GM18909 (cell line): ENCODE data around the gene UGGT2.
"Not testable (repeated sequence)": the region's sequence is repeated elsewhere in the genome, so short reads cannot be mapped to it uniquely, and the experiment has no call there.

Experiments used
- ATAC-seq: cut with Tn5 transposase; IDR thresholded peaks from one replicate; pipeline ENCODE4 v1.9.1; 2021; ENCODE audit warnings: mild to moderate bottlenecking; ENCODE audit not compliant: unreplicated experiment, poor library complexity

UGGT2 gene

DNA sequence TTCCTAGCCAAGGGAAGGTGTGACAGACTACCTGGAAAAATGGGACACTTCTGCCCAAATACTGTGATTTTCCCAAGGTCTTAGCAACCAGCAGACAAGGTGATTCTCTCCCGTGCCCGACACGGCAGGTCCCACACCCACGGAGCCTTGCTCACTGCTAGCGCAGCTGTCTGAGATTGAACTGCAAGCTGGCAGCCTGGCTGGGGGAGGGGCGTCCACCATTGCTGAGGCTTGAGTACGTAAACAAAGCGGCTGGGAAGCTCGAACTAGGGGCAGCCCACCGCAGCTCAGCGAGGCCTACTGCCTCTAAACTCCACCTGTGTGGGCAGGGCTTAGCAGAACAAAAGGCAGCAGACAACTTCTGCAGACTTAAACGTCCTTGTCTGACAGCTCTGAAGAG lies 146.2 kb downstream of the UGGT2 start:
- ATAC-seq, result no peak

DNA sequence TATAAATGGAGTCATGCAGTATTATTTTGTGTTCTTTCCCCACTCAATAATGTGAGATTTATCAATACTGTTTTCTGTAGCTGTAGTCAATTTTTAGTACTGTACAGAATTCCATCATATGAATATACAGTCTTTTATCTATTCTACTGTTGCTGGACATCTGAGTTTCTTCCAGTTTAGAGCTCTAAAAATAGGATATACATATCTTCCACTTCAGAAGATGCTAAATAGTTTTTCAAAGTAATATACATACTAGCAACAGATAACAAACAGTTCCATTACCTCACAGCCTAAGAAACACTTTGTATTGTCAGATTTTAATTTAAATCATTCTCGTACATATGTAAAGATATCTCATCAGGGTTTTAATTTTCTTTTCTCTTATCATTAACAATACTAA lies 149.6 kb downstream of the UGGT2 start:
- ATAC-seq, result no peak

DNA sequence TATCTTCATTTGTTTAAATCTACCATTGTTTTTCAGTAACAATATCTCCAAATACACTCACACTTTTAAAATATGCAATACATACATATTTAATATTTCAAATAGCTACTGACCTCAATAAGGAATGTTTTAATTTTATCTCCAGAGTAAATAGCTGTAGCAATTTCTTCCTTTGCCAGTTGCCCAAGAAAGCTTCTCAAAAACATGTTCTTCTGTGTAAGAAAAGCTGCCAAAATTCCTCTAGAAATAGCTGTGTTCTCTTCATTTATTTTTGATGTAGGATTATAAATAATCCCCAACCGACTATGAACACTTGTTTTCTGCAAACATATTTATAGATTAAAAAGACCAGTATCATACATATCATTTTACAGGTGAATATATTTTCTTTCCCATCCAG lies 150.5 kb downstream of the UGGT2 start:
- ATAC-seq, result no peak

DNA sequence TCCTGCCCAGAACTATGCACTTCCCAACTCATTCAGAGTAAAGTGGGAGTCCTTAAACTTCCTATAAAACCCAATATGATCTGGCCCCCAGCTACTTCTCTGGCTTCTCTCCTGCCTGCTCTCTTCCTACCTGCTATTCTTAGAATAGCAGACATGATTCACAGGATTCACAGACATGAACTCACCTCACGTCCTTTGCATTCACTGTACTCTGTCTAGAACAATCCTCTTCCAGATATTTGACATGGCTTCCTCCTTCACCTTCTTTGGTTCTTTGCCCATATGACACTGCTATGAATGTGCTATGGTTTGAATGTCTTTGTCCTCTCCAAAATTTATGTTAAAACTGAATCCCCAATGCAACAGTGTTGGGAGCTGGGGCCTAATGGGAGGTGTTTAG lies 154.9 kb downstream of the UGGT2 start:
- ATAC-seq, result no peak

DNA sequence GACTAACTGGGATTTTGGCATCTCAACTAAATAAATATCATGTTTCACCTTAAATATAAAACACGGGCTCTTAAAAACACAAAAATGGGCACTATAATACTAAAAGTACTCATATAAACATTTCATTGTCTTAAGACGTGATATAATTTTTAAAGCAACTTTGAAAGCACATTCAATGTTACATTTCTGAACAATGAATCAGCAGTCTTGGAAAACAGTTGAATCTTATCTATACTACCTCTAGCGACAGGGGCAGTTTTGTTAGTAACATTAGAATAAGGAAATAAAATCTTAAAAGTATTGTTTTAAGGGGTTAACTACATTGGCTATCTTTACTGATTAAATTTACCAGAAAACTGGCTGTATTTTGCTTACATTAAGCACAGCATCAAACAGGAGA lies 156.9 kb downstream of the UGGT2 start:
- no peak for ATAC-seq

DNA sequence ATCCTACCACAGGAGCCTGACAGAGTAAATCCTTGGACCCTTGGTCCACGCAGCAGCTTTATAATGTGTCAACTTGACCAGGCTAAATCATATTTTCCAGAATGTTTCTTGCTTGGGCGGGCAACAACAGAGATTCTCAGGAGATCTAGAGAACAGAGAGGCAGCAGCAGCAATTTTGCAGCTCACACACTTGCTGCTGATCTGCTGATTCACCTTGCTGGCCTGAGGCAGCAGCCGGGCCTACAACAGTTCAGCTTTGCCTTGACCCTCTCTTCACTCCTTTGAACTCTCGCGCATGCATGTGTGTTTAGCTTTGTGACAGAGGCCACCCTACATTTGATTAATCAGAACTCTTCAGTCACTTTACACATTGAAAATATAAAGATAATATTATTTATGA lies 159.3 kb downstream of the UGGT2 start:
- no peak for ATAC-seq

DNA sequence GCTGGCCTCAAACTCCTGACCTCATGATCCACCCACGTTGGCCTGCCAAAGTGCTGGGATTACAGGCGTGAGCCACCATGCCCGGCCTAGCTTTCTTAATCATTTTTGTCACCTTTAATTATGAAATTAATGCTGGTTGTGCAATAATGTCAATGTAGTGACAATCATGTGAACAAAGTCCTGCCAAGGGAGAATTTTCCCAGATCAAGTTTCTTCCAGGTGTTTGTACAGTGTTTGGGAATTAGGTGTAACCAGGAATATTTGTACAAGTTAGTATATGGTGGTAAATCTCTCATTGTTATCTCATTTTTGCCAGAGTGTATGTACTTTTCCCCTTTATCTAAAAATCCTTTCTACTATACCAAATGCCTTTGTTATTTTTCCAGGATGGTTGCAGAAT lies 171.1 kb downstream of the UGGT2 start:
- no peak for ATAC-seq

DNA sequence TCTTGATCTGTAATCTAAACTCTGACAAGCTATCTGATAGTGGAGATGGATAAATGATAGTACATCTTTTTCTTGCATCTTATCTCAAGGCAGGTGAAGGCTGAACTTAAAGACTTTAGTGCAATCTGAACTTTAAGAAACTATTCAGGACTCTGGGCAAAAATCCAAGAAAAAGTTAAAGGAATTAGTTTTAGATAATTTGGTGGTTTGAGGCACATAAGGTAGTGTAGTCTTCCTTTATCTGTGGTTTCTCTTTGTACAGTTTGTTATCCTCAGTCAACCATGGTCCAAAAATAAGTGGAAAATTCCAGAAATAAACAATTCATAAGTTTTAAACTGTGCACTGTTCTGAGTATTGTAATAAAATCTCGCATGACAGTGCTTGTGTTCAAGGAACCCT lies 172.9 kb downstream of the UGGT2 start:
- ATAC-seq, result no peak

DNA sequence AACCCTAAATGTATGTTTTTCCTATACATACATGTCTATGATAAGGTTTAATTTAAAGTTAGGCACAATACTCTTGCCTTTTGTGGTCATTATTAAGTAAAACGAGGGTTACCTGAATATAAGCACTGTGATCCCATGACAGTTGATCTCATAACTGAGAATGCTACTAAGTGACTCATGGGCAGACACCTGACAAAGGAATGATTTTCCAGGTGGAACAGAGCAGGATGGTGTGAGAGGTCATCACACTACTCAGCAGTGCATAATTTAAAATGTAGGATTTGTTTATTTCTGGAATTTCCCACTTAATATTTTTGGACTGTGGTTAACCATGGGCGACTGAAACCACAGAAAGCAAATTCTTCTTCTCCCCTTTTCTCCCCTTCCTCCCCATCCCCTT lies 178.9 kb downstream of the UGGT2 start:
- no peak for ATAC-seq

DNA sequence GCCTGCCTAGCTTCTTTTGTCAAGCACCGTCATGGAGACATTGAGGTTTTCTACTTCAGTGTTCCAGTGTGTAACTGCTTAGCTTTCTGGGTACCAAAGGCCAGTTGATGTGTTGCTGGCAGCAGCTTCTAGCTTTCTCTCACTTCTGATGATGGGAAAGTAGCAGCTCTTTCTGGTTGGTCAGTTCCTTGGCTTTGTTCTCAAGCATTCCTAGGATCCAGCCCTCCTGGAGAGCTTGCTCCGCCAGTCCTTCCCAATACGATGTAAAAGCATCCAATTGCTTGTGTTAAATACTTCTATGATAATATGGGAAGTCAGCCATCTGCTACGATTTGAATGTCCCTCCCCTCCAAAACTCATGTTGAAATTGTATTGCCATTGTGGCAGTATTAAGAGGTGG lies 182.8 kb downstream of the UGGT2 start:
- no peak for ATAC-seq

DNA sequence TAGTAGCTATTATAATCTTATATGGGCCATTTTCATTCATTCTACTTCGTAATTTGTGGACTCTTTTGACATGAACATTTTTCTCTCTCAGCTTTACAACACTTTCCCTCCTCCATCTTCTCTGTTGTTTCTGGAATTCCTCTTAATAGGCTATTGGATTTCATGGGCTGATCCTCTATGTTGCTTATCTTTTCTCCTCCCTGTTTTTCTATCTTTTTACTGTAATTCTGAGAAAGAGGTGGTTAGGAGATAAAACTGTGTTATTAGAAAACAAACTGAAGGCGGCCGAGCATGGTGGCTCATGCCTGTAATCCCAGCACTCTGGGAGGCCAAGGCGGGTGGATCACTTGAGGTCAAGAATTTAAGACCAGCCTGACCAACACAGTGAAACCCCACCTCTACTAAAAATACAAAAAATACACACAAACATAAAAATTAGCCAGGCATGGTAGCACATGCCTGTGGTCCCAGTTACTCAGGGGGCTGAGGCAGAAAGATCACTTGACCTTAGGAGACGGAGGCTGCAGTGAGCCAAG lies 188.1 kb downstream of the UGGT2 start:
- no peak for ATAC-seq

DNA sequence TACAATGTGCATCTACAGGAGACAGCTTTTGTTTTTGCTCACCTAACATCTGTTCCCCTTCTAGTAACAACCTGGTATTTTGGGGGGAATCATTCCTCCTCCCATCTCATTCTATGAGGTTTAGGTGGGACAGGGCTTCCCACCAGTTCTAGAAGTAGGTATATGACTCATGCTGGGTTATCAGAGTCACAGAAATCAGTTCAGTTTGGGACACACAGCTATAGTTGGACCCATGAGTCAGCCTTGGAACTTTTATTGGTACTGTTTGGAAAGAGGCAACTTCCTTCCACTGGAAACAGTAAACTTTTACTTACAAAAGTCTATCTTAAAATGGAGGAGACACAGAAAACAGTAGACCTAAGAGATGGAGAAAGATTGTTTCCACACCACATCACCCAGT lies 190.8 kb downstream of the UGGT2 start:
- ATAC-seq, result no peak

DNA sequence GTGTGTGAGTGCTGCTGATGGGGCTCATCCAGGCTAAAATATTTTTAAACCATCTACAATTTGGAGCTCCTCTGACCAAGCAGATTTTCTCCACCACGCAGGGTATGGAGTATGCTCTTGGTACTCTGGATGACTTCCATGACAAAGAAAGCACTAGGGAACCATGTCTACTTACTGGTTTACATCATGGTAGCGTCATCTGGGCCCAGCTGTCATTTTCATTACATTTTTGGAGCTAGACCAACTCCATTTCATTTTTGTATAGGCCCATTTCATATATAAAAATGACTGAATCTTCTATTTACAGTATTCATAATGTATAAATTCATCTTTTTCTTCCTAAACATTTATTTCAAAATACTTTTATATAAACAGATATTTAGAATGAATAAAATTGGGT lies 191.9 kb downstream of the UGGT2 start:
- ATAC-seq, result no peak

DNA sequence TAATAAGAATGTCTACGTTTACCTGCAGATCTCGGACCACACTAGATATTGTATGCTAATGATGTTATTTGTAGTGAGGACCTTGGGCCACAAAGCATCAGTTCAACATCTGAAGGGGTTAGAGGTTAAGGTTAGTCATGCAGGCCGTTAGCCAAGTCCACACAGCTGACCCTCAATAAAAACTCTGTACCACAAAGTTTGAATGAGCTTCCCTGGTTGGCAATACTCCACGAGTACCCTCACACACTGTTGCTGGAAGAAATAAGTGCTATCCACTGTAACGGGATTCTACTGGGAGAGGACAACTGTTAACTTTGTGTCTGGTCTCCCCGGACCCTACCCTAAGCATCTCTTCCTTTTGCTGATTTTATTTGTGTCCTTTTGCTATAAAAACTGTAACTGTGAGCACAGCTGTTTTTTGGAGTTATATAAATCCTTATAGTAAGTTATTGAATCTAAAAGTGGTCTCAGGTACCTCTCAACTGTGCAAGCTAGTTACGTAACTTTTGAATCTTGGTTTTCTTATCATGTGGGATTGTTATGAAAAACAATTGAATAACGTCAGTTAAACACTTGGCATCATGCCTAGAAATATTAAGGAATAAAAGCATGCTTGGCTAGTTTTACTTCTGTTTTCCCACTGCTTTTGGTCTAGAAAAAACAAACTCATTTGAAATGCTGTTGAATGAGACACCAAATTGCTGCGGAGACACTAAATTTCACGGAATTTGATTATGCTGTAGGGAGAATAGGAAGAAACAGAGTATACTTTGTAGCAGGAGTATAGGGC lies 194.7 kb downstream of the UGGT2 start:
- no peak for ATAC-seq

DNA sequence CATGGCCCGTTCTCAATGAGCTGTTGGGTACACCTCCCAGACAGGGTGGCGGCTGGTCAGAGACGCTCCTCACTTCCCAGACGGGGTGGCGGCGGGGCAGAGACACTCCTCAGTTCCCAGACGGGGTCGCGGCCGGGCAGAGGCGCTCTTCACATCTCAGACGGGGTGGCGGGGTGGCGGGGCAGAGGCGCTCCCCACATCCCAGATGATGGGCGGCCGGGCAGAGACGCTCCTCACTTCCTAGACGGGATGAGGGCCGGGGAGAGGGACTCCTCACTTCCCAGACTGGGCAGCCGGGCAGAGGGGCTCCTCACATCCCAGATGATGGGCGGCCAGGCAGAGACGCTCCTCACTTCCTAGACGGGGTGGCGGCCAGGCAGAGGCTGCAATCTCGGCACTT lies 207.5 kb downstream of the UGGT2 start:
- not testable (repeated sequence) for ATAC-seq

DNA sequence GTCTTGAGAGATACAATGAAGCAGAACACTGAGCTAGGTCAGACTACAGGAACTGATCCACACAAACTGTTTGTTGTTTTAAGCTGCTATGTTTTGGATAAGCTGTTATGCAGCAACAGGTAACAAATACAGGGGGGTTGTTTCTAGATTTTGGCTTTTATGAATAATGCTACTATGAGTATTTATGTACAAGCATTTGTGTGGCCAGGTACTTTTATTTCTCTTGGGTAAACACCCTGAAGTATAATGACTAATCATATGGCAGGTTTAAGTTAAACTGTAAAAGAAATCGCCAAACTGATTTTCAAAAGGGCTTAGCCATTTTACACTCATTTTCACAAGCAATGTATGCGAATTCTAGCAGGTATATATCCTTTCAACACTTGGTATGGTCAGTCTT lies 210.3 kb downstream of the UGGT2 start:
- ATAC-seq, result no peak

DNA sequence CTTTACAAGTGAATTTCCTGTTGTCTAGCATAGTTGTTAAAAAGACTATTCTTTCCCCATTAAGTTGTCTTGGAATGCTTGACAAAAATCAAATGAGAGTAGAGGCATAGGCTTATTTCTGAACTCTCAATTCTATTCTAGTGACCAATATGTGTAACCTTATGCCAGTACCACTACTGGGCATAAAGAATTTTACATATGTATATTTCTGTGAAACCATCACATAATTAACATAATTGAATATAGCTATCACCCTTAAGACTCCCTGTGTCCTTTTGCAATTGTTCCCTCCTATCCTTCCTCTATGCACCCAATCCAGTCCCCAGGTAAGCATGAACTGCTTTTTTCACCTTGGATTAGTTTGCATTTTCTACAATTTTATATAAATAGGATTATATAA lies 211.3 kb downstream of the UGGT2 start:
- no peak for ATAC-seq

DNA sequence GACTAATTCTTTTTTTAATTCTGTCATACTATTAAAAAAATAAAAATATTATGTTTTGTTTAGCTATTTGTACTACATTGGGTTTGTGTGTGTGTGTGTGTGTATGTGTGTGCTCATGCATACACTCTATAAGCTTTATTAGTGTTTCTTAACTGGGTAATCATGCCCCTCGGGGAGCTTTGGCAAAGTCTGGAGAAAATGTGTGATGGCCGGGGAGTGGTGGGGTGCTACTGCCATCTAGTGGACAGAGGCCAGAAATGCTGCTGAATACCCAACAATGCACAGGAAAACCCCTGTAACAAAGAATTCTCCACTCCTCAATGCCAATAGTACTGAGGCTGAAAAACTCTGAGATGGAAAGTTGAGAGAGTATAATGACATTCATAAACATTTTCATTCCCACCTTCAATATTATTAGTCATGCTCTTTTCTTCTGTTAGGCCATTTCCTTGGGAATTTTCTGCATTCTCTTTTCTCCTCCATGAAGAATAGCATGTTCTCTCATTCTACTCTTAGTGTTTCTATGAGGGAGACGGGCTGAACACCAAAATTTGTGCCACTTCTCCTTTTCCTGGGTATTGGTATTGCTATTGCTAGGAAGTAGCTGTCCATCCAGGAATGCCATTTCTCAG lies 219.0 kb downstream of the UGGT2 start:
- ATAC-seq, result peak; percentile 93

DNA sequence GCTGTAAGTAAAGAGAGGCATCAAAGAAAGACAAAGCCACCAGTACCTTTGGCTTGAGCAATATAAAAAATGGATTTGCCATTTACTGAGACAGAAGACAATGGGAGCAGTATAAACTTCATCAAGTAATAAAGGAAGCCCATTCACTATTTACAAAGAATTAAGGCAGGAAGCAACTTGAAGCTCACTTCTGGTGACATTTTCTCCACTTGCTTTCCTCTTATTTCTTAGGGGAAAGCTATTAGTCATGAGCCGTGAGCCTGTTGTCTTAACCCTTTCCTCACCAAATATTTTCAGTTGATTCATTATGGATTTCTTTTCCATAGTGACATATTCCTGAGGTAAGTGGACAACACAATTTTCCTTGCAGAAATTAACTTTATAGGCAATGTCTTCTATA lies 219.5 kb downstream of the UGGT2 start:
- ATAC-seq, result no peak

DNA sequence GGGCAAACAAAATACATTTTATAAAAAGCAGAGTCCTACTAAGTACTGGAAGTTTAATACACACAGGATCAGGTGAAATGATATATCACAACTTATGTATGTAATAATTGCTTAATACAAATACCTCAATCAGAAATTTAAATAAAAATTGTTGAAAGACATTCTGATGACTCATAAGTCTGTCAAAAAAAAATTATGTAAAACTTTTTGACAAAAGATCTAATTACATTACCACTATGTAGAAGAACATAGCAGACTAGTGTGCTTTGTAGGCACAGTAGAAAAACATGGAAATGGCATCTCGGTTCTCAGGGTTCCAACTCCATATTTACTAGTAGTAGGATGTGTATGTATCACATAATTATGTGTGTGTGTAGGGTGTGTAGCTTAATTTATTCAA lies 220.1 kb downstream of the UGGT2 start:
- no peak for ATAC-seq

DNA sequence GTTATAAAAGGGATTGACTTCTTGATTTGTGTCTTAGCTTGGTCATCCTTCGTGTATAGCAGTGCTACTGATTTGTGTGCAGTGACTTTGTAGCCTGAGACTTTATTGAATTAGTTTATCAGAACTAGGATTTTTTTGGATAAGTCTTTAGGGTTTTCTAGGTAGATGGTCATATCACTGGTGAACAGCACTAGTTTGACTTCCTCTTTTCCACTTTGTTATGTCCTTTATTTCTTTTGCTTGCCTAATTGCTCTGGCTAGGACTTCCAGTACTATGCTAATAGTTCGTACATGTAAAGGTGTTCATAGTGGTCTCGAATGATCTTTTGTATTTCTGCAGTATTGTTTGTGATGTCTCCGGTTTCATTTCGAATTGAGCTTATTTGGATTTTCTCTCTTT lies 230.9 kb downstream of the UGGT2 start:
- ATAC-seq, result no peak

DNA sequence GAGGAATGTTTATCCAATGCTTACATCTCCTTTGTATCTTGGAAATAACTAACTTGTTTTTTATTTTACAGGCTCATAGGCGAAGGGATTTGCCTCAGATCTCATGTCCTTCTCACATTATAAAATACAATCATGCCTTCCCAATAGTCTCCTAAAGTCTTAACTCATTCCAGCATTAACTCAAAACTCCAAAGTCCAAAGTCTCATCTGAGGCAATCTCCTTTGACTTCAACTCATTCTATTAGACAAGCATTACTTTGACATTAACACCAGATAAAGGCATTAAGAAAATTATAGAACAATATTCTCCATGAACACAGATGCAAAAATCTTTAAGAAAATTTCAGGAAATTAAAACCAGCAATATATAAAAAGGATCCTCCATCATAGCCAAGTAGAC lies 238.7 kb downstream of the UGGT2 start:
- ATAC-seq, result no peak
